T-helper 17 cell (primary cell): ENCODE measurements around the gene RAB11A. TPM values are rescaled to one million over a fixed set of nuclear protein-coding genes. Genes with fewer than 3 reads are reported as not detected.

Experiments used
- ATAC-seq: fragments of 150-1000 bp; cut with Tn5 transposase; 2 replicates; pipeline ENCODE4 v1.10.0; 2021; ENCODE audit warnings: mild to moderate bottlenecking, moderate library complexity
- DNase-seq, 3 donors: peaks; one replicate each; pipeline versions ENCODE4 v3.0.0 to v3.0.0-alpha.2; 2020 to 2021
- H3K9me3 ChIP-seq: one replicate; pipeline ENCODE4 v1.7.0; 2013; ENCODE audit warnings: low read length, mild to moderate bottlenecking; ENCODE audit not compliant: control insufficient read depth, poor library complexity, severe bottlenecking
- H3K27ac Mint-ChIP-seq: one replicate; pipeline ENCODE4 v1.8.0; 2022; ENCODE audit warnings: mild to moderate bottlenecking, moderate library complexity, mixed read lengths
- H3K27me3 Mint-ChIP-seq: one replicate; pipeline ENCODE4 v1.8.0; 2022; ENCODE audit warnings: mixed read lengths
- H3K36me3 Mint-ChIP-seq: one replicate; pipeline ENCODE4 v1.8.0; 2022; ENCODE audit warnings: low read depth, mixed read lengths
- H3K4me1 Mint-ChIP-seq: one replicate; pipeline ENCODE4 v1.8.0; 2022; ENCODE audit warnings: mild to moderate bottlenecking, mixed read lengths
- H3K4me3 Mint-ChIP-seq: one replicate; pipeline ENCODE4 v1.8.0; 2022; ENCODE audit warnings: mild to moderate bottlenecking, moderate library complexity, mixed read lengths
- total RNA-seq, 4 donors: library from RNA in 2 of 4; stranded (reverse) in 2 of 4; gene quantifications; one replicate each; pipeline ENCODE4 v1.2.3 and lab custom pipeline; 2022 to 2026

RAB11A gene
- total RNA-seq (100 to 1,000 TPM; 102 to 122 TPM), total RNA-seq (lab: John Stamatoyannopoulos, UW) (87.4 to 96.1 reads per million in 2 donors)

GRCh38 chr15:65869126-65869953, at the start of gene RAB11A:
Gene RAB11A (plus strand): TSS chr15:65869491. CDS start chr15:65869586, 95 bp downstream.
- no peaks in the 10 kb centered on the region for H3K9me3 ChIP-seq
- DNase-seq (peak; percentile 89 to 92 (median 91)), ATAC-seq (peak; percentile 93)
- H3K36me3 Mint-ChIP-seq, result peaks cover 4% of the 10 kb centered on the region
- peak within 1 kb of the TSS; percentile 100 for H3K4me3 Mint-ChIP-seq
- no peaks in the 10 kb centered on the region for H3K27me3 Mint-ChIP-seq
- peak within 1 kb of the TSS; percentile 99 for H3K27ac Mint-ChIP-seq
- peaks cover 24% of the 10 kb centered on the region for H3K4me1 Mint-ChIP-seq

- no peaks in the 10 kb centered on the region for H3K27me3 Mint-ChIP-seq
- no peak for DNase-seq
- peak overlapping the region; percentile 74 for H3K4me3 Mint-ChIP-seq
- H3K4me1 Mint-ChIP-seq, result peaks cover 30% of the 10 kb centered on the region
- H3K9me3 ChIP-seq, result no peaks in the 10 kb centered on the region
- H3K27ac Mint-ChIP-seq, result peak overlapping the region; percentile 98
- ATAC-seq, result peak; percentile 4
- H3K36me3 Mint-ChIP-seq, result peaks cover 2% of the 10 kb centered on the region
These were observed 49.7 kb upstream of the RAB11A start for GRCh38 chr15:65819563-65819960.

DNA sequence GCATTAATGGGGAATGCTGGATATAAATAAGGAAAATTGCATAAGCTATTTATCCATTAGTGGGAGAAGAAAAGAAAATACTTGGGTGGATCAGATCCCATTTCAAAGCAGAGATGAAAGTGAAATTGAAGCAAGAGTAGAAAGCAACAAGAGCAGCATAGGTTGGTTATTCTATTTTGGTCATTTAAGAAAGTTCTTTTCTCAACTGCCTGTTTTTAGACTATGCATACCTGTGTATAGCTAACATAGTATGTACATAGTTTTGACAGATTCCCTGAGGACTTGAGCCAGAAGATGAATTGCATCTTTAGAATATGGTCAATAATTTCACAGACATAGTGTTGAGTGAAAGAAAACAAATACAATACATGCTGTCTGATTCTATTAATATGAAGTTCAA, 48.2 kb upstream of the RAB11A start:
- Mint-ChIP-seq H3K36me3 (peaks cover 2% of the 10 kb centered on the region), H3K27me3 (no peaks in the 10 kb centered on the region), H3K4me3 (peak overlapping the region; percentile 61), H3K27ac (peak overlapping the region; percentile 98), H3K4me1 (peaks cover 32% of the 10 kb centered on the region)
- DNase-seq (no peak), ATAC-seq (no peak)
- H3K9me3 ChIP-seq, result no peaks in the 10 kb centered on the region

- H3K27ac Mint-ChIP-seq, result peak overlapping the region; percentile 98
- peaks cover 36% of the 10 kb centered on the region for H3K4me1 Mint-ChIP-seq
- H3K27me3 Mint-ChIP-seq, result no peaks in the 10 kb centered on the region
- no peaks in the 10 kb centered on the region for H3K9me3 ChIP-seq
- H3K36me3 Mint-ChIP-seq, result no peaks in the 10 kb centered on the region
- DNase-seq (no peak), ATAC-seq (no peak)
- H3K4me3 Mint-ChIP-seq, result no peak overlapping the region
These were observed 47.0 kb upstream of the RAB11A start for GRCh38 chr15:65822316-65822715.

DNA sequence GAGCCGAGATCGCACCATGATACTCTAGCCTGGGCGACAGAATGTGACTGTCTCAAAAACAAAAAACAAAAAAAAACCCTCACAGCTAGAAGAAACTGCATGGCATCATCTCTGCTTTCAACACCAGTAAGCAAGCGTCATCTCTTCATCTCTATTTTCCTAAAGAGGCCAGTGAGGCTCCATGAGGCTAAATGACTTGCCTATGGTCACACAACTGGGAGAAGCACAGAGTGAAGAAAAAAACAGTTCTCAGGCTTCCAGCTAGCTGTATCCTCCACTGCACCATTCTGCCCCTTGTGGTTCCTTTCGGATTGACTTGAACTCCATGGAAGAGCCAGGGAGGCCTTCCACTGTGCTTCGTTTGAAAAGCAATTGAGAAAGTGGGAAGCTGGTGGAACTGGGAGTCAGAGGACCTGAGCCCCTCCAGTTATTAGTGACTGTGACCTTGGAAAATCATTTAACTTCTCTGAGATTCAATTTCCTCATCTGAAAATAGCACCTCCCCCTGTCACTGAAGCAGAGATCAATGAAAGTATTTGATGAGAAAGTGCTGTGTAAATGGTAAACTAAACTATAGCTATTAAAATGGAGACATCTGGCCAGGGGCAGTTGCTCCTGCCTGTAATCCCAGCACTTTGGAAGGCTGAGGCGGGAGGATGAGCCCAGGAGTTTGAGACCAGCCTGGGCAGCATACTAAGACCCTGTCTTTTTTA, 45.1 kb upstream of the RAB11A start:
- DNase-seq (no peak), ATAC-seq (no peak)
- Mint-ChIP-seq H3K27ac (peak overlapping the region; percentile 56), H3K27me3 (no peaks in the 10 kb centered on the region), H3K36me3 (no peaks in the 10 kb centered on the region), H3K4me3 (no peak overlapping the region), H3K4me1 (peaks cover 37% of the 10 kb centered on the region)
- H3K9me3 ChIP-seq, result no peaks in the 10 kb centered on the region

- no peak for DNase-seq
- Mint-ChIP-seq H3K27me3 (no peaks in the 10 kb centered on the region), H3K4me1 (peaks cover 35% of the 10 kb centered on the region), H3K36me3 (no peaks in the 10 kb centered on the region), H3K4me3 (no peak overlapping the region), H3K27ac (peak overlapping the region; percentile 86)
- no peak for ATAC-seq
- no peaks in the 10 kb centered on the region for H3K9me3 ChIP-seq
These were observed 44.2 kb upstream of the RAB11A start for GRCh38 chr15:65824941-65825544.

- H3K27ac Mint-ChIP-seq, result peak overlapping the region; percentile 99
- no peak for DNase-seq
These were observed 42.2 kb upstream of the RAB11A start for GRCh38 chr15:65827065-65827464.

GRCh38 chr15:65828585-65828984, 40.7 kb upstream of the RAB11A start:
- peak in 1 of 3 donors; percentile 28 for DNase-seq

More at GRCh38 chr15:65827065-65827464, 42.2 kb upstream of the RAB11A start:
- Mint-ChIP-seq H3K4me1 (peaks cover 35% of the 10 kb centered on the region), H3K4me3 (peak overlapping the region; percentile 21), H3K27me3 (no peaks in the 10 kb centered on the region), H3K36me3 (no peaks in the 10 kb centered on the region)
- no peaks in the 10 kb centered on the region for H3K9me3 ChIP-seq
- no peak for ATAC-seq

DNA sequence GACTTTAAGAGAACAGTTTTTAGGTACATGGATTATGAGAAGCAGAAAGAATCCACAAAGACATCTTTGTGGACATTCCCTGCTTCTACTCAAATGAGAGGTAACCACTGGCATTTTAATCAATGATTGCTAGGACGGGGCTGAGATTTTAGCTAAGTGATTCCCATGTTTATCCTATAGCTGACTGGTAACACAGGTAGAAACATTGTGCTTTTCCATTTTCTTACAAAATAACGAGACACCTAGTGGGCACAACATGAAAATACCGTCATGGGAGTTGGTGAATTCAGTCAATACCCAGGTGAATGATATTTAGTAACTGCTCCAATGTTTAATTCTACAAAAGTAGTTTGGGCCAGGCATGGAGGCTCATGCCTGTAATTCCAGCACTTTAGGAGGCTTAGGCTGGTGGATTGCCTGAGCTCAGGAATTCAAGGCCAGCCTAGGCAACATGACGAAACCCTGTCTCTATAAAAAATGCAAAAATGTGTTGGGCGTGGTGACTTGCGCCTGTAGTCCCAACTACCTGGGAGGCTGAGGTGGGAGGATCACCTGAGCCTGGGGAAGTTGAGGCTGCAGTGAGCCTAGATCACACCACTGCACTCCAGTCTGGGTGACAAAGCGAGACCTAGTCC, 40.0 kb upstream of the RAB11A start:
- DNase-seq (no peak), ATAC-seq (peak; percentile 56)
- H3K27ac Mint-ChIP-seq, result peak overlapping the region; percentile 99
- H3K9me3 ChIP-seq, result no peaks in the 10 kb centered on the region
- no peaks in the 10 kb centered on the region for H3K27me3 Mint-ChIP-seq
- peak overlapping the region; percentile 80 for H3K4me3 Mint-ChIP-seq
- no peaks in the 10 kb centered on the region for H3K36me3 Mint-ChIP-seq
- peaks cover 52% of the 10 kb centered on the region for H3K4me1 Mint-ChIP-seq

More at GRCh38 chr15:65828585-65828984, 40.7 kb upstream of the RAB11A start:
- peak overlapping the region; percentile 80 for H3K4me3 Mint-ChIP-seq
- peak; percentile 91 for ATAC-seq
- peak overlapping the region; percentile 99 for H3K27ac Mint-ChIP-seq
- H3K4me1 Mint-ChIP-seq, result peaks cover 49% of the 10 kb centered on the region
- H3K9me3 ChIP-seq, result no peaks in the 10 kb centered on the region
- no peaks in the 10 kb centered on the region for H3K36me3 Mint-ChIP-seq
- no peaks in the 10 kb centered on the region for H3K27me3 Mint-ChIP-seq

DNA sequence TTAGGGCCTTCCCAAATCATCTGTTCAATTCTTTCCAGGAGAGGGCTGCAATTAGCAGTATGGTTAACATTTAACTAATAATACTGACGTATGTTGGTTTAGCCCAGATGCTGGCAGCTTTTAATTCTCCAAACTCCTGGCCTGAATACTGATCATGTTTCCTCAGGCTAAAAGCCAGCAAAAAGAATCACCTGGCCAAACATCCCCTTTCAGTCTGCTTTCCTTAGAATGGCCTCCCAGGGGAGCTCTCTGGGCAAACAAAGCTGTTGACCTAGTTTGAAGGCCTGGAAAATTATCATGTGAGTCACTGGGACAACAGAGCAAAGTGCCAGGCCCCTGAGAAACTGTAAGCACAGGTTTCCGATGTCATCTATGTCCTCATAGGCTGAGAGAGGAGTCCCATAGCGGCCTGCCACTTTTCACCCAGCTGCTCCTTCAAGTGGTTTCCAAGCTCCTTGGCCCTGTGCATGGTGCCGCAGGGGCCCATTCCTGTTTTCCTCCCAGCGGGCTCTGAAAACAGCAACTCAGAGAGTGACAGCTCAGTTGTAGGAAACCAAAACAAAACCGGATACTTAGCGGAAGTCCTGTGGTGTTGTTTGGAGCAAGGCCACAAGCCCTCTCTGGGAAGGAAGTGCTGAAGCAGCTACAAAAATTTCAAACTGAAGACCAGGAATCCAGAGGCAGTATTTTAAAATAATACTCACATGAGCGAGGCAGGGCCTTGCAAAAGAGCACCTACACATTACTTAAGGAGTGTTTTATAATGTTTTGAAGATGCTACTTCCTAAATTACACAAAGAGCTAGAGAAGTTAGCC, 36.5 kb upstream of the RAB11A start:
- DNase-seq (peak; percentile 16 to 47 (median 20)), ATAC-seq (peak; percentile 58)
- Mint-ChIP-seq H3K27me3 (no peaks in the 10 kb centered on the region), H3K4me1 (peaks cover 54% of the 10 kb centered on the region), H3K4me3 (peak overlapping the region; percentile 88), H3K27ac (peak overlapping the region; percentile 96), H3K36me3 (no peaks in the 10 kb centered on the region)
- H3K9me3 ChIP-seq, result no peaks in the 10 kb centered on the region

DNA sequence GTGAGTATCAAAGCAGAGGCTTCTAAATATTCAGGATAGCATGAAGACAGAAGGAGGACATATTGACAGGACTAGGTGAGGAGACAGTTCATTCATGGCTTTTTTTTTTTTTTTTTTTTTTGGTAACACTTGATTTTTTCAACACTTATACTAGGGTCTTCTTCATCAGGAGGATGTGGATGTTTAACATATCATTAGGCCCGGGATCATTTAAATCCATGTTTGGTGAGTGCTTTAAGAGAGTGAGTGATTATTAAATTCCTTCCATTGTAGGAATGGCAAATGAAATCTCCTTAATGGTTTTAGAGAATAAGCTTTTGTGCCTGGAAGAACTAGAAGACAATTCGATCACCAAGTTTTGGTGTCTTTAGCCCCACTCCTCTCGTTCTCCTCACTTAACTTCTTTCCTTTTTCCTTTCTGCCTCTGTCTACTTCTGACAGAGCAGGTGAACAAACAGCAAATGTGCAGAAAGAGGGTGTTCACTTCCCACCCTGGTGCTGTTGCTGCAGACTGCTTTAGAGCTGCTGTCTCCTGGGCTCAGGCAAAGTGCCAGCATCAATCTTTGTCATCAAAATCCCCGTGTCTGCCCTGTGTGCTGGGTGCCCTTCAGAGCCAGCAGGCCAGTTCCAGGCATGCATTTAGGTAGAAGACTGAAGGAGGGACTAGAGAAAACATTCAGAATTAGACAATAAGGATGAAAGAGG, 35.6 kb upstream of the RAB11A start:
- ATAC-seq, result no peak
- peaks cover 50% of the 10 kb centered on the region for H3K4me1 Mint-ChIP-seq

More for the DNA sequence above, 35.6 kb upstream of the RAB11A start:
- Mint-ChIP-seq H3K36me3 (no peaks in the 10 kb centered on the region), H3K27me3 (no peaks in the 10 kb centered on the region), H3K27ac (peak overlapping the region; percentile 96), H3K4me3 (peak overlapping the region; percentile 88)
- no peak for DNase-seq
- H3K9me3 ChIP-seq, result no peaks in the 10 kb centered on the region
